Measurements from ENCODE around the gene ATG7.

- TF ChIP-seq CTCF (IDR thresholded peaks at IDR 0.05; ENCODE audit: low read depth, low read length, missing input control) (no peak), YY1 (IDR thresholded peaks at IDR 0.05) (no peak), GABPA (IDR thresholded peaks at IDR 0.05 in 1 of 2, conservative IDR thresholded peaks at IDR 0.05 in 1 of 2) (no peak), HNF4A (conservative IDR thresholded peaks at IDR 0.05) (no peak), FOXA1 (IDR thresholded peaks at IDR 0.05) (no peak)
- TF ChIP-seq, protein P1, sequence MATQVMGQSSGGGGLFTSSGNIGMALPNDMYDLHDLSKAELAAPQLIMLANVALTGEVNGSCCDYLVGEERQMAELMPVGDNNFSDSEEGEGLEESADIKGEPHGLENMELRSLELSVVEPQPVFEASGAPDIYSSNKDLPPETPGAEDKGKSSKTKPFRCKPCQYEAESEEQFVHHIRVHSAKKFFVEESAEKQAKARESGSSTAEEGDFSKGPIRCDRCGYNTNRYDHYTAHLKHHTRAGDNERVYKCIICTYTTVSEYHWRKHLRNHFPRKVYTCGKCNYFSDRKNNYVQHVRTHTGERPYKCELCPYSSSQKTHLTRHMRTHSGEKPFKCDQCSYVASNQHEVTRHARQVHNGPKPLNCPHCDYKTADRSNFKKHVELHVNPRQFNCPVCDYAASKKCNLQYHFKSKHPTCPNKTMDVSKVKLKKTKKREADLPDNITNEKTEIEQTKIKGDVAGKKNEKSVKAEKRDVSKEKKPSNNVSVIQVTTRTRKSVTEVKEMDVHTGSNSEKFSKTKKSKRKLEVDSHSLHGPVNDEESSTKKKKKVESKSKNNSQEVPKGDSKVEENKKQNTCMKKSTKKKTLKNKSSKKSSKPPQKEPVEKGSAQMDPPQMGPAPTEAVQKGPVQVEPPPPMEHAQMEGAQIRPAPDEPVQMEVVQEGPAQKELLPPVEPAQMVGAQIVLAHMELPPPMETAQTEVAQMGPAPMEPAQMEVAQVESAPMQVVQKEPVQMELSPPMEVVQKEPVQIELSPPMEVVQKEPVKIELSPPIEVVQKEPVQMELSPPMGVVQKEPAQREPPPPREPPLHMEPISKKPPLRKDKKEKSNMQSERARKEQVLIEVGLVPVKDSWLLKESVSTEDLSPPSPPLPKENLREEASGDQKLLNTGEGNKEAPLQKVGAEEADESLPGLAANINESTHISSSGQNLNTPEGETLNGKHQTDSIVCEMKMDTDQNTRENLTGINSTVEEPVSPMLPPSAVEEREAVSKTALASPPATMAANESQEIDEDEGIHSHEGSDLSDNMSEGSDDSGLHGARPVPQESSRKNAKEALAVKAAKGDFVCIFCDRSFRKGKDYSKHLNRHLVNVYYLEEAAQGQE (IDR thresholded peaks at IDR 0.05) = no peak
- TF ChIP-seq, protein P2, sequence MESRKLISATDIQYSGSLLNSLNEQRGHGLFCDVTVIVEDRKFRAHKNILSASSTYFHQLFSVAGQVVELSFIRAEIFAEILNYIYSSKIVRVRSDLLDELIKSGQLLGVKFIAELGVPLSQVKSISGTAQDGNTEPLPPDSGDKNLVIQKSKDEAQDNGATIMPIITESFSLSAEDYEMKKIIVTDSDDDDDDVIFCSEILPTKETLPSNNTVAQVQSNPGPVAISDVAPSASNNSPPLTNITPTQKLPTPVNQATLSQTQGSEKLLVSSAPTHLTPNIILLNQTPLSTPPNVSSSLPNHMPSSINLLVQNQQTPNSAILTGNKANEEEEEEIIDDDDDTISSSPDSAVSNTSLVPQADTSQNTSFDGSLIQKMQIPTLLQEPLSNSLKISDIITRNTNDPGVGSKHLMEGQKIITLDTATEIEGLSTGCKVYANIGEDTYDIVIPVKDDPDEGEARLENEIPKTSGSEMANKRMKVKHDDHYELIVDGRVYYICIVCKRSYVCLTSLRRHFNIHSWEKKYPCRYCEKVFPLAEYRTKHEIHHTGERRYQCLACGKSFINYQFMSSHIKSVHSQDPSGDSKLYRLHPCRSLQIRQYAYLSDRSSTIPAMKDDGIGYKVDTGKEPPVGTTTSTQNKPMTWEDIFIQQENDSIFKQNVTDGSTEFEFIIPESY (IDR thresholded peaks at IDR 0.05) = no peak
These were observed 318.8 kb downstream of the ATG7 start for GRCh38 chr3:11591002-11591355.
